Hematopoietic multipotent progenitor cell treated with erythropoietin and hydrocortisone succinate and interleukin-3 and kit ligand, for 17 days (in vitro differentiated cells): Measurements from ENCODE around the gene SLC35D1.
"Not testable (repeated sequence)": the region's sequence is repeated elsewhere in the genome, so short reads cannot be mapped to it uniquely, and the experiment has no call there.

Experiments used
- DNase-seq: peaks from one replicate; pipeline ENCODE4 v3.0.0-alpha.2; 2015; ENCODE audit warnings: low spot score

SLC35D1 gene

GRCh38 chr1:66985835-66986234 lies 68.1 kb downstream of the SLC35D1 start:
- DNase-seq: no peak

- DNase-seq: no peak
Measured at GRCh38 chr1:66984491-66984890, 69.5 kb downstream of the SLC35D1 start.

- DNase-seq: no peak
Measured at GRCh38 chr1:66982561-66983260, 71.2 kb downstream of the SLC35D1 start.

GRCh38 chr1:66981679-66982078 lies 72.3 kb downstream of the SLC35D1 start:
- DNase-seq: peak; percentile 71

- DNase-seq: peak; percentile 26
Measured at GRCh38 chr1:66980745-66981367, 73.1 kb downstream of the SLC35D1 start.

- DNase-seq: not testable (repeated sequence)
Measured at GRCh38 chr1:66979621-66980020, 74.3 kb downstream of the SLC35D1 start.

GRCh38 chr1:66978201-66978600 lies 75.7 kb downstream of the SLC35D1 start:
- no peak for DNase-seq

- DNase-seq: no peak
Measured at GRCh38 chr1:66968574-66968973, 85.4 kb downstream of the SLC35D1 start.

GRCh38 chr1:66966188-66966873 lies 87.6 kb downstream of the SLC35D1 start:
- not testable (repeated sequence) for DNase-seq

- no peak for DNase-seq
Measured at GRCh38 chr1:66957938-66958337, 96.0 kb downstream of the SLC35D1 start.

- DNase-seq: no peak
Measured at GRCh38 chr1:66954208-66954607, 99.7 kb downstream of the SLC35D1 start.

GRCh38 chr1:66951513-66951912 lies 102.4 kb downstream of the SLC35D1 start:
- DNase-seq: no peak
